ENCODE results near the gene SUSD2.

The SUSD2 gene

GRCh38 chr22:24148266-24149197 is 32.8 kb upstream of the SUSD2 start:
- peaks cover 5% of the 10 kb centered on the region for H3K79me2 ChIP-seq (ENCODE audit: control insufficient read depth, low read length)
- peaks cover 46% of the 10 kb centered on the region for H3K4me1 ChIP-seq (ENCODE audit: control insufficient read depth, low read length)
- H4K20me1 ChIP-seq (ENCODE audit: control insufficient read depth, insufficient read depth, low read depth, low read length), result no peaks in the 10 kb centered on the region
- TF ChIP-seq EZH2phosphoT487 (IDR thresholded peaks at IDR 0.05; ENCODE audit: borderline replicate concordance, low read length) (no peak), CTCF (IDR thresholded peaks at IDR 0.05; ENCODE audit: low read depth, low read length, poor library complexity, severe bottlenecking) (no peak)
- no peaks in the 10 kb centered on the region for H3K9me3 ChIP-seq (ENCODE audit: control insufficient read depth, insufficient read depth, low read length)
- H3K27me3 ChIP-seq (ENCODE audit: control insufficient read depth, low read length), result no peaks in the 10 kb centered on the region
- no peak overlapping the region for H3K27ac ChIP-seq (ENCODE audit: low read depth, low read length)
- peaks cover 17% of the 10 kb centered on the region for H3K36me3 ChIP-seq (ENCODE audit: control insufficient read depth, low read length)
- peaks cover 4% of the 10 kb centered on the region; the same call in 1 of the 2 replicates for H3F3A ChIP-seq (ENCODE audit: control insufficient read depth, insufficient read depth)
- no peaks in the 10 kb centered on the region for H3K9me2 ChIP-seq (replicated peaks; ENCODE audit: control insufficient read depth, low read length)
- no peak overlapping the region for H3K4me3 ChIP-seq (ENCODE audit: low read length)
- no peak overlapping the region for H3K4me2 ChIP-seq (ENCODE audit: low read length)

GRCh38 chr22:24149198-24149590 is 32.1 kb upstream of the SUSD2 start:
- no peak for TF ChIP-seq EZH2phosphoT487 (IDR thresholded peaks at IDR 0.05; ENCODE audit: borderline replicate concordance, low read length)
- TF ChIP-seq CTCF (IDR thresholded peaks at IDR 0.05; ENCODE audit: low read depth, low read length, poor library complexity, severe bottlenecking), result no peak
- H3K4me2 ChIP-seq (ENCODE audit: low read length), result no peak overlapping the region
- H3K9me3 ChIP-seq (ENCODE audit: control insufficient read depth, insufficient read depth, low read length), result no peaks in the 10 kb centered on the region
- H3K9me2 ChIP-seq (replicated peaks; ENCODE audit: control insufficient read depth, low read length), result no peaks in the 10 kb centered on the region
- H3K27ac ChIP-seq (ENCODE audit: low read depth, low read length), result no peak overlapping the region
- peaks cover 46% of the 10 kb centered on the region for H3K4me1 ChIP-seq (ENCODE audit: control insufficient read depth, low read length)
- H4K20me1 ChIP-seq (ENCODE audit: control insufficient read depth, insufficient read depth, low read depth, low read length), result no peaks in the 10 kb centered on the region
- no peaks in the 10 kb centered on the region for H3K27me3 ChIP-seq (ENCODE audit: control insufficient read depth, low read length)
- H3K4me3 ChIP-seq (ENCODE audit: low read length), result no peak overlapping the region
- H3F3A ChIP-seq (ENCODE audit: control insufficient read depth, insufficient read depth), result peaks cover 4% of the 10 kb centered on the region; the same call in 1 of the 2 replicates
- H3K36me3 ChIP-seq (ENCODE audit: control insufficient read depth, low read length), result peaks cover 12% of the 10 kb centered on the region
- peaks cover 5% of the 10 kb centered on the region for H3K79me2 ChIP-seq (ENCODE audit: control insufficient read depth, low read length)

GRCh38 chr22:24153353-24153752 is 27.9 kb upstream of the SUSD2 start:
- H4K20me1 ChIP-seq (ENCODE audit: control insufficient read depth, insufficient read depth, low read depth, low read length), result peaks cover 9% of the 10 kb centered on the region; the same call in 1 of the 2 replicates
- H3K9me3 ChIP-seq (ENCODE audit: control insufficient read depth, insufficient read depth, low read length), result no peaks in the 10 kb centered on the region
- no peak overlapping the region for H3K4me2 ChIP-seq (ENCODE audit: low read length)
- H3K27ac ChIP-seq (ENCODE audit: low read depth, low read length), result no peak overlapping the region
- no peak overlapping the region for H3K4me3 ChIP-seq (ENCODE audit: low read length)
- H3F3A ChIP-seq (ENCODE audit: control insufficient read depth, insufficient read depth), result no peaks in the 10 kb centered on the region
- H3K4me1 ChIP-seq (ENCODE audit: control insufficient read depth, low read length), result peaks cover 44% of the 10 kb centered on the region
- no peaks in the 10 kb centered on the region for H3K27me3 ChIP-seq (ENCODE audit: control insufficient read depth, low read length)
- H3K36me3 ChIP-seq (ENCODE audit: control insufficient read depth, low read length), result peaks cover 13% of the 10 kb centered on the region
- H3K9me2 ChIP-seq (replicated peaks; ENCODE audit: control insufficient read depth, low read length), result no peaks in the 10 kb centered on the region
- no peaks in the 10 kb centered on the region for H3K79me2 ChIP-seq (ENCODE audit: control insufficient read depth, low read length)
- TF ChIP-seq EZH2phosphoT487 (IDR thresholded peaks at IDR 0.05; ENCODE audit: borderline replicate concordance, low read length), result no peak
- no peak for TF ChIP-seq CTCF (IDR thresholded peaks at IDR 0.05; ENCODE audit: low read depth, low read length, poor library complexity, severe bottlenecking)
